K562 (cell line): Measurements from ENCODE around the gene FGD1. TPM values are rescaled to one million over a fixed set of nuclear protein-coding genes. Genes with fewer than 3 reads are reported as not detected.

ENCODE experiments used
- ARID2 ChIP-seq: fragments of 450-650 bp; IDR thresholded peaks from 2 replicates; pipeline ENCODE4 v1.6.1; 2017; ENCODE audit warnings: antibody characterized with exemption, mild to moderate bottlenecking
- CAMTA2 ChIP-seq: fragments of 250-450 bp; sonication (Bioruptor Pico); conservative IDR thresholded peaks from 2 replicates; pipeline ENCODE4 v1.5.1; 2022
- CBX5 ChIP-seq: IDR thresholded peaks from 2 replicates; pipeline ENCODE4 v1.6.1; 2014; ENCODE audit warnings: low read depth, borderline replicate concordance
- CC2D1A ChIP-seq: fragments of 450-650 bp; IDR thresholded peaks from 2 replicates; pipeline ENCODE4 v1.6.1; 2017; ENCODE audit warnings: mild to moderate bottlenecking
- CEBPB ChIP-seq: fragments of 450-650 bp; IDR thresholded peaks from 2 replicates; pipeline ENCODE4 v1.6.1; 2016; ENCODE audit warnings: missing genetic modification characterization, missing compliant biosample characterization
- DMBX1 ChIP-seq: fragments of 250-450 bp; sonication (Bioruptor Pico); IDR thresholded peaks from 2 replicates; pipeline ENCODE4 v1.8.0; 2022; ENCODE audit warnings: inconsistent platforms, mild to moderate bottlenecking, moderate library complexity, borderline replicate concordance
- GTF2F1 ChIP-seq: IDR thresholded peaks from 2 replicates; pipeline ENCODE4 v1.6.1; 2011; ENCODE audit warnings: low read depth, low read length, improper control_type of control experiment
- MYNN ChIP-seq, 2 experiments: sonication (generic); formaldehyde crosslinking in 1 of 2; IDR thresholded peaks; 2 replicates each; pipeline versions ENCODE4 v1.5.0 to v1.6.1; 2016 to 2020; ENCODE audit warnings: antibody characterized with exemption in 1 of 2, missing genetic modification reagents in 1 of 2
- PCBP1 ChIP-seq: fragments of 200-400 bp; formaldehyde crosslinking; IDR thresholded peaks from 2 replicates; pipeline ENCODE4 v1.6.1; 2018; ENCODE audit warnings: mild to moderate bottlenecking, low read depth, low read length; ENCODE audit not compliant: poor library complexity, severe bottlenecking
- POLR2AphosphoS5 ChIP-seq: IDR thresholded peaks from 2 replicates; pipeline ENCODE4 v1.6.1; 2011; ENCODE audit warnings: mild to moderate bottlenecking, low read depth, low read length, moderate library complexity; ENCODE audit not compliant: control insufficient read depth, insufficient read depth
- PPARD ChIP-seq: fragments of 250-450 bp; sonication (Bioruptor Pico); IDR thresholded peaks from 2 replicates; pipeline ENCODE4 v1.8.0; 2022; ENCODE audit warnings: inconsistent platforms, mild to moderate bottlenecking, moderate library complexity
- RAD51 ChIP-seq: fragments of 450-650 bp; IDR thresholded peaks from 2 replicates; pipeline ENCODE4 v1.7.1; 2016; ENCODE audit warnings: low read depth, mild to moderate bottlenecking, borderline replicate concordance
- RBM25 ChIP-seq: fragments of 200-400 bp; formaldehyde crosslinking; IDR thresholded peaks from 2 replicates; pipeline ENCODE4 v1.6.1; 2018; ENCODE audit warnings: low read length, low read depth, moderate library complexity; ENCODE audit not compliant: severe bottlenecking
- SETDB1 ChIP-seq: IDR thresholded peaks from one replicate; pipeline ENCODE4 v1.6.1; 2012; ENCODE audit warnings: low read length, control low read depth, inconsistent platforms
- SRSF9 ChIP-seq: fragments of 200-400 bp; formaldehyde crosslinking; IDR thresholded peaks from 2 replicates; pipeline ENCODE4 v1.6.1; 2017; ENCODE audit warnings: low read depth, low read length, borderline replicate concordance
- ZMIZ1 ChIP-seq, 2 experiments: fragments of 150-350 bp in 1 of 2; IDR thresholded peaks; 2 replicates each; pipeline ENCODE4 v1.6.1; 2012 to 2016; ENCODE audit warnings: low read depth in 2 of 2, low read length in 2 of 2, mild to moderate bottlenecking in 1 of 2, moderate library complexity in 1 of 2
- ZNF217 ChIP-seq: sonication (generic); formaldehyde crosslinking; IDR thresholded peaks from 2 replicates; pipeline ENCODE4 v1.8.0; 2022; ENCODE audit warnings: mild to moderate bottlenecking, missing genetic modification reagents
- ZNF24 ChIP-seq: fragments of 450-650 bp; IDR thresholded peaks from 2 replicates; pipeline ENCODE4 v1.6.1; 2016
- ZNF280A ChIP-seq: fragments of 450-650 bp; IDR thresholded peaks from 2 replicates; pipeline ENCODE4 v1.6.1; 2018; ENCODE audit warnings: mild to moderate bottlenecking, low read depth; ENCODE audit not compliant: partially characterized antibody
- polyA plus RNA-seq, 8 experiments: library from polyadenylated mRNA; depleted of rRNA in 4 of 8; stranded (reverse) in 5 of 8; unstranded in 3 of 8; fragments of >200 nt; fragmentation: Nextera tagmentation in 2 of 8; fragmentation: Illumina TruSeq in 1 of 8; extraction: Ambion mirVana in 2 of 8; extraction: Trizol in 1 of 8; gene quantifications; 2 replicates each; pipeline versions ENCODE4 v1.2.1 to v1.2.3, GENCODE V29; 2011 to 2014; ENCODE audit warnings: inconsistent platforms in 1 of 8, missing spikeins in 1 of 8
- total RNA-seq, 7 experiments: library from RNA; depleted of rRNA in 6 of 7; stranded (reverse); fragments of >200 nt in 6 of 7; fragmentation: Illumina TruSeq in 2 of 7; extraction: Trizol in 2 of 7; gene quantifications; 2 replicates each; pipeline versions ENCODE4 v1.2.1 to v1.2.3, GENCODE V29; 2011 to 2021; ENCODE audit warnings: low replicate concordance in 1 of 7
- TF ChIP-seq, protein P1 (sequence below): fragments of 200-800 bp; sonication (Bioruptor generic); IDR thresholded peaks from 2 replicates; pipeline ENCODE4 v1.6.1; 2017; ENCODE audit warnings: missing genetic modification characterization, missing compliant biosample characterization

Gene FGD1
- total and polyA plus RNA-seq, 9 of the 15 experiments (the other 6 are each of a cell fraction or from before 2014, with no cell fraction given), result 0.01 to 0.09 (median 0.04) TPM; not detected in 2

DNA sequence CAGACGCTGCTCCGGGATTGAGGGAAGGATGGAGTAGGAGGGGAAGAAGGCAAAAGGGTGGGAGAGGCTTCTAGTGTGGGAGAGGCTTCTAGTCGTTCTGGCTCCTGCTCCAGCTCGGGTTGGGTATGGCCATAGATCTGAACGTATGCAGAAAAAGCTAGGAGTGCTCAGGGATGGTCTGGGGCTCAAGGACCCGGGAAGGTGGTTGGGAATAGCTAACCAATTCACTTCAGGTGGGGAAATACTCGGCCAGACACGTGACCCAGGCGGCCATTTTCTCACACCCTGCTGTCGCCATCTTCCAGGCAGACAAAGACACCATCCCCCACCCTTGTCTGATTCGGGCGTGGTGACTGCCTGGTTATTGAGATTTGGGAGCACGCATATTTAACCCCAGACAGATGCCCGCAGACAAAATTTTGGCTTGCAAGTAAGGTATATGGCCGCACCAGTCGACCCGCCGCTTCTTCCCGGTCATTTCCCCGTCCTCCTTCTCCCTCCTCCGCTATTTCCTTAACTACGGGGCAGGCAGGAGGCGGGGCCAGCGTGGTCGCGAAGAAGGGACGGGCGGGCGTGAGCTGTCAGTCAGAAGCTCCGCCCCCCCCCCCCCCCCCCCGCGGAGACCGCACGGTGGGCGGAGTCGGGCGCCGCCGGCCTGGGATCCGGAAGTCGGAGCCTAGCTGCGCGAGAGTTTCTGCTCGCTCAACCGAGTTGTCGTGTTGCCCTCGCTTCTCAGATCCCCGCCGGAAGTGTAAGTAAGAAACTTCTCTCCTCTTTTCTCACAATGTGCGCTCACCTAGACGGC is 33.7 kb upstream of the FGD1 start, which contains the start of gene GNL3L (continued):
- TF ChIP-seq SRSF9 (no peak), RBM25 (no peak), CC2D1A (no peak), CBX5 (peak; percentile 16; the same call in 1 of the 2 replicates), CEBPB (peak; percentile 52), PCBP1 (peak; percentile 54), PPARD (no peak), CAMTA2 (CRISPR knock-in tag) (no peak), ZNF280A (peak; percentile 86), DMBX1 (CRISPR knock-in tag) (peak; percentile 83), ZNF24 (no peak), ZNF217 (no peak), MYNN (IDR thresholded peaks at IDR 0.05) (no peak), MYNN (CRISPR knock-in tag; IDR thresholded peaks at IDR 0.05) (no peak), GTF2F1 (0 out of 2 replicates have a peak, but pooled peaks have one; percentile 43), ARID2 (no peak), POLR2AphosphoS5 (peak; percentile 50), ZMIZ1 (IDR thresholded peaks at IDR 0.05; ENCODE audit: low read depth in 2 of 2, low read length in 2 of 2) (no peak), SETDB1 (no peak), RAD51 (peak; percentile 92)
- TF ChIP-seq, protein P1, sequence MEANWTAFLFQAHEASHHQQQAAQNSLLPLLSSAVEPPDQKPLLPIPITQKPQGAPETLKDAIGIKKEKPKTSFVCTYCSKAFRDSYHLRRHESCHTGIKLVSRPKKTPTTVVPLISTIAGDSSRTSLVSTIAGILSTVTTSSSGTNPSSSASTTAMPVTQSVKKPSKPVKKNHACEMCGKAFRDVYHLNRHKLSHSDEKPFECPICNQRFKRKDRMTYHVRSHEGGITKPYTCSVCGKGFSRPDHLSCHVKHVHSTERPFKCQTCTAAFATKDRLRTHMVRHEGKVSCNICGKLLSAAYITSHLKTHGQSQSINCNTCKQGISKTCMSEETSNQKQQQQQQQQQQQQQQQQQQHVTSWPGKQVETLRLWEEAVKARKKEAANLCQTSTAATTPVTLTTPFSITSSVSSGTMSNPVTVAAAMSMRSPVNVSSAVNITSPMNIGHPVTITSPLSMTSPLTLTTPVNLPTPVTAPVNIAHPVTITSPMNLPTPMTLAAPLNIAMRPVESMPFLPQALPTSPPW, result peak; percentile 100
